Measurements from ENCODE around the gene TAAR2.

Gene TAAR2

GRCh38 chr6:132623106-132623845 is 799 bp downstream of the TAAR2 start:
- POLR2A ChIA-PET = no interaction called here
- CTCF ChIA-PET = interaction anchor here (0.6 to 0.7 kb wide), 3 partner anchors 13 to 331 kb away, joined by 3 to 5 read pairs (median 4); no protein-coding TSS in a partner anchor

More at GRCh38 chr6:132623106-132623845, 799 bp downstream of the TAAR2 start:
- H3K27ac ChIP-seq (ENCODE audit: extremely low read depth, low read depth, low read length) = no peak overlapping the region
- no peaks in the 10 kb centered on the region for H3K36me3 ChIP-seq (ENCODE audit: control insufficient read depth in 2 of 2, insufficient read depth in 1 of 2, low read length in 2 of 2)
- TF ChIP-seq ZNF513 (tag by site-specific recombination; IDR thresholded peaks at IDR 0.05) = no peak
- no peak for TF ChIP-seq ZNF23 (tag by site-specific recombination; IDR thresholded peaks at IDR 0.05; ENCODE audit: borderline replicate concordance)
- no peak for TF ChIP-seq ZNF549 (tag by site-specific recombination; IDR thresholded peaks at IDR 0.05)
- TF ChIP-seq HOXD13 (CRISPR knock-in tag; IDR thresholded peaks at IDR 0.05; ENCODE audit: borderline replicate concordance) = no peak
- no peak for TF ChIP-seq ZNF341 (tag by site-specific recombination; IDR thresholded peaks at IDR 0.05; ENCODE audit: low read depth)
- no peak for TF ChIP-seq SP3 (tag by site-specific recombination; IDR thresholded peaks at IDR 0.05)
- TF ChIP-seq ZSCAN16 (tag by site-specific recombination; IDR thresholded peaks at IDR 0.05) = no peak
- TF ChIP-seq CTCF (tag by site-specific recombination; IDR thresholded peaks at IDR 0.05) = no peak
- no peak for TF ChIP-seq ZNF266 (tag by site-specific recombination; IDR thresholded peaks at IDR 0.05; ENCODE audit: low read depth)
- TF ChIP-seq, protein P1, sequence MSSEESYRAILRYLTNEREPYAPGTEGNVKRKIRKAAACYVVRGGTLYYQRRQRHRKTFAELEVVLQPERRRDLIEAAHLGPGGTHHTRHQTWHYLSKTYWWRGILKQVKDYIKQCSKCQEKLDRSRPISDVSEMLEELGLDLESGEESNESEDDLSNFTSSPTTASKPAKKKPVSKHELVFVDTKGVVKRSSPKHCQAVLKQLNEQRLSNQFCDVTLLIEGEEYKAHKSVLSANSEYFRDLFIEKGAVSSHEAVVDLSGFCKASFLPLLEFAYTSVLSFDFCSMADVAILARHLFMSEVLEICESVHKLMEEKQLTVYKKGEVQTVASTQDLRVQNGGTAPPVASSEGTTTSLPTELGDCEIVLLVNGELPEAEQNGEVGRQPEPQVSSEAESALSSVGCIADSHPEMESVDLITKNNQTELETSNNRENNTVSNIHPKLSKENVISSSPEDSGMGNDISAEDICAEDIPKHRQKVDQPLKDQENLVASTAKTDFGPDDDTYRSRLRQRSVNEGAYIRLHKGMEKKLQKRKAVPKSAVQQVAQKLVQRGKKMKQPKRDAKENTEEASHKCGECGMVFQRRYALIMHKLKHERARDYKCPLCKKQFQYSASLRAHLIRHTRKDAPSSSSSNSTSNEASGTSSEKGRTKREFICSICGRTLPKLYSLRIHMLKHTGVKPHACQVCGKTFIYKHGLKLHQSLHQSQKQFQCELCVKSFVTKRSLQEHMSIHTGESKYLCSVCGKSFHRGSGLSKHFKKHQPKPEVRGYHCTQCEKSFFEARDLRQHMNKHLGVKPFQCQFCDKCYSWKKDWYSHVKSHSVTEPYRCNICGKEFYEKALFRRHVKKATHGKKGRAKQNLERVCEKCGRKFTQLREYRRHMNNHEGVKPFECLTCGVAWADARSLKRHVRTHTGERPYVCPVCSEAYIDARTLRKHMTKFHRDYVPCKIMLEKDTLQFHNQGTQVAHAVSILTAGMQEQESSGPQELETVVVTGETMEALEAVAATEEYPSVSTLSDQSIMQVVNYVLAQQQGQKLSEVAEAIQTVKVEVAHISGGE (tag by site-specific recombination; conservative IDR thresholded peaks at IDR 0.05; ENCODE audit: low read depth) = no peak
- TF ChIP-seq GLI2 (tag by site-specific recombination; IDR thresholded peaks at IDR 0.05; ENCODE audit: borderline replicate concordance, low read depth) = no peak
- TF ChIP-seq, protein P2, sequence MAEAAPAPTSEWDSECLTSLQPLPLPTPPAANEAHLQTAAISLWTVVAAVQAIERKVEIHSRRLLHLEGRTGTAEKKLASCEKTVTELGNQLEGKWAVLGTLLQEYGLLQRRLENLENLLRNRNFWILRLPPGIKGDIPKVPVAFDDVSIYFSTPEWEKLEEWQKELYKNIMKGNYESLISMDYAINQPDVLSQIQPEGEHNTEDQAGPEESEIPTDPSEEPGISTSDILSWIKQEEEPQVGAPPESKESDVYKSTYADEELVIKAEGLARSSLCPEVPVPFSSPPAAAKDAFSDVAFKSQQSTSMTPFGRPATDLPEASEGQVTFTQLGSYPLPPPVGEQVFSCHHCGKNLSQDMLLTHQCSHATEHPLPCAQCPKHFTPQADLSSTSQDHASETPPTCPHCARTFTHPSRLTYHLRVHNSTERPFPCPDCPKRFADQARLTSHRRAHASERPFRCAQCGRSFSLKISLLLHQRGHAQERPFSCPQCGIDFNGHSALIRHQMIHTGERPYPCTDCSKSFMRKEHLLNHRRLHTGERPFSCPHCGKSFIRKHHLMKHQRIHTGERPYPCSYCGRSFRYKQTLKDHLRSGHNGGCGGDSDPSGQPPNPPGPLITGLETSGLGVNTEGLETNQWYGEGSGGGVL (tag by site-specific recombination; IDR thresholded peaks at IDR 0.05) = no peak
- TF ChIP-seq REPIN1 (tag by site-specific recombination; IDR thresholded peaks at IDR 0.05; ENCODE audit: low read depth) = no peak
- no peak for TF ChIP-seq ZNF624 (tag by site-specific recombination; IDR thresholded peaks at IDR 0.05)
- TF ChIP-seq ZSCAN4 (tag by site-specific recombination; IDR thresholded peaks at IDR 0.05) = no peak
- no peaks in the 10 kb centered on the region for H3K4me1 ChIP-seq (ENCODE audit: control insufficient read depth, insufficient read depth, low read length)
- no peak overlapping the region for H3K4me3 ChIP-seq (ENCODE audit: low read depth, low read length)
- no peaks in the 10 kb centered on the region for H3K9me3 ChIP-seq (ENCODE audit: control insufficient read depth, insufficient read depth, low read depth, low read length)
